MM.1S (cell line): ENCODE results near the gene FIGNL1.

Experiments used
- EZH2phosphoT487 ChIP-seq: fragments of 300-600 bp; sonication (generic); IDR thresholded peaks from 2 replicates; pipeline ENCODE4 v1.6.1; 2018; ENCODE audit warnings: antibody characterized with exemption, low read length
- TF ChIP-seq, protein P1 (sequence below): fragments of 300-600 bp; sonication (generic); IDR thresholded peaks from 2 replicates; pipeline ENCODE4 v1.5.1; 2016; ENCODE audit warnings: antibody characterized with exemption, low read length, mixed read lengths

- TF ChIP-seq, protein P1, sequence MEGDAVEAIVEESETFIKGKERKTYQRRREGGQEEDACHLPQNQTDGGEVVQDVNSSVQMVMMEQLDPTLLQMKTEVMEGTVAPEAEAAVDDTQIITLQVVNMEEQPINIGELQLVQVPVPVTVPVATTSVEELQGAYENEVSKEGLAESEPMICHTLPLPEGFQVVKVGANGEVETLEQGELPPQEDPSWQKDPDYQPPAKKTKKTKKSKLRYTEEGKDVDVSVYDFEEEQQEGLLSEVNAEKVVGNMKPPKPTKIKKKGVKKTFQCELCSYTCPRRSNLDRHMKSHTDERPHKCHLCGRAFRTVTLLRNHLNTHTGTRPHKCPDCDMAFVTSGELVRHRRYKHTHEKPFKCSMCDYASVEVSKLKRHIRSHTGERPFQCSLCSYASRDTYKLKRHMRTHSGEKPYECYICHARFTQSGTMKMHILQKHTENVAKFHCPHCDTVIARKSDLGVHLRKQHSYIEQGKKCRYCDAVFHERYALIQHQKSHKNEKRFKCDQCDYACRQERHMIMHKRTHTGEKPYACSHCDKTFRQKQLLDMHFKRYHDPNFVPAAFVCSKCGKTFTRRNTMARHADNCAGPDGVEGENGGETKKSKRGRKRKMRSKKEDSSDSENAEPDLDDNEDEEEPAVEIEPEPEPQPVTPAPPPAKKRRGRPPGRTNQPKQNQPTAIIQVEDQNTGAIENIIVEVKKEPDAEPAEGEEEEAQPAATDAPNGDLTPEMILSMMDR = peak; percentile 95
- no peak for TF ChIP-seq EZH2phosphoT487
Measured at GRCh38 chr7:50418086-50418515, 32.0 kb downstream of the FIGNL1 start.
